K562 (cell line): ENCODE measurements around the gene RBFOX2. TPM values are rescaled to one million over a fixed set of nuclear protein-coding genes. Genes with fewer than 3 reads are reported as not detected.

Source experiments
- ATAC-seq: fragments of 200-7000 bp; cut with Tn5 transposase; 3 replicates; pipeline ENCODE4 v1.9.1; 2020; ENCODE audit warnings: moderate library complexity
- BruUV-seq: library from RNA; stranded (reverse); fragments of 400-500 nt; replicated peaks from 2 replicates; lab custom pipeline; 2021; lab: Mats Ljungman, UMichigan
- CTCF ChIA-PET: fragments of 300-600 bp; formaldehyde crosslinking; extraction: SDS; loops from one replicate; lab custom pipeline; 2021; ENCODE audit warnings: low intra/inter-chr PET ratio; lab: Yijun Ruan, JAX
- POLR2A ChIA-PET: fragments of 300-600, 350-650 bp; sonication (Branson Sonifier 250); formaldehyde crosslinking; extraction: SDS; loops from one replicate; lab custom pipeline; 2021; ENCODE audit warnings: antibody characterized with exemption, inconsistent platforms; lab: Yijun Ruan, JAX
- DNase-seq, 4 experiments: peaks; one replicate each; pipeline versions ENCODE4 v3.0.0 to v3.0.0-alpha.2; 2011 to 2018; ENCODE audit warnings: low spot score in 3 of 4, mixed read lengths in 3 of 4; ENCODE audit errors: extremely low read depth in 1 of 4
- FAIRE-seq: peaks from 2 replicates; lab custom pipeline; 2011; peaks lifted over from hg19 to GRCh38; lab: Jason Lieb, UNC
- H2AFZ ChIP-seq: 2 replicates; pipeline ENCODE4 v1.6.0; 2011; ENCODE audit warnings: low read depth, low read length, control low read depth, inconsistent platforms
- H3K27ac ChIP-seq: fragments of 200-600 bp; 3 replicates; pipeline ENCODE4 v1.8.0; 2011; ENCODE audit warnings: low read depth, mild to moderate bottlenecking, control low read depth, inconsistent platforms, low read length, moderate library complexity, mixed read lengths; ENCODE audit errors: extremely low read depth
- H3K27me3 ChIP-seq, 2 experiments: fragments of 300-600 bp in 1 of 2; 2 replicates in 1 of 2; 3 replicates in 1 of 2; pipeline versions ENCODE4 v1.6.0 to v1.8.0; 2011; ENCODE audit warnings: inconsistent platforms in 2 of 2, low read length in 2 of 2, mild to moderate bottlenecking in 1 of 2, mixed read lengths in 1 of 2, moderate library complexity in 1 of 2; ENCODE audit not compliant: control insufficient read depth in 2 of 2, insufficient read depth in 2 of 2
- H3K36me3 ChIP-seq: fragments of 300-600 bp; 3 replicates; pipeline ENCODE4 v1.8.0; 2011; ENCODE audit warnings: mild to moderate bottlenecking, low read length, inconsistent platforms; ENCODE audit not compliant: control insufficient read depth, insufficient read depth
- H3K4me1 ChIP-seq, 2 experiments: fragments of 200-600 bp in 1 of 2; replicated peaks in 1 of 2; 2 replicates in 1 of 2; 3 replicates in 1 of 2; pipeline versions ENCODE4 v1.5.1 to v1.8.0; 2011; ENCODE audit warnings: inconsistent platforms in 2 of 2, low read length in 2 of 2, mild to moderate bottlenecking in 1 of 2, mixed read lengths in 1 of 2, moderate library complexity in 1 of 2; ENCODE audit not compliant: control insufficient read depth in 2 of 2, insufficient read depth in 2 of 2
- H3K4me2 ChIP-seq: 2 replicates; pipeline ENCODE4 v1.6.1; 2011; ENCODE audit warnings: low read length, control low read depth, inconsistent platforms, mixed read lengths; ENCODE audit not compliant: insufficient read depth
- H3K4me3 ChIP-seq: fragments of 200-600 bp; sonication (generic), shearing (Covaris generic); 2 replicates; pipeline ENCODE4 v1.5.1; 2016; ENCODE audit warnings: control low read depth, inconsistent platforms
- H3K79me2 ChIP-seq: fragments of 200-600 bp; 3 replicates; pipeline ENCODE4 v1.8.0; 2011; ENCODE audit warnings: low read length, inconsistent platforms; ENCODE audit not compliant: control insufficient read depth, insufficient read depth
- H3K9ac ChIP-seq, 2 experiments: 2 replicates each; pipeline versions ENCODE4 v1.6.0 to v1.6.1; 2011; ENCODE audit warnings: low read depth in 2 of 2, low read length in 2 of 2, control low read depth in 1 of 2, inconsistent platforms in 1 of 2, mild to moderate bottlenecking in 1 of 2, mixed read lengths in 1 of 2; ENCODE audit not compliant: insufficient read depth in 1 of 2
- H3K9me1 ChIP-seq: one replicate; pipeline ENCODE4 v1.6.0; 2011; ENCODE audit warnings: inconsistent platforms, mild to moderate bottlenecking, low read length, moderate library complexity; ENCODE audit not compliant: control insufficient read depth, insufficient read depth
- H3K9me3 ChIP-seq: replicated peaks from 2 replicates; pipeline ENCODE4 v1.5.1; 2011; ENCODE audit warnings: low read depth, low read length, inconsistent platforms; ENCODE audit not compliant: control insufficient read depth, insufficient read depth
- H4K20me1 ChIP-seq: replicated peaks from 2 replicates; pipeline ENCODE4 v1.6.1; 2011; ENCODE audit warnings: low read length, inconsistent platforms, mixed read lengths; ENCODE audit not compliant: control insufficient read depth, insufficient read depth
- CBX2 ChIP-seq: fragments of 200-600 bp; sonication (generic); IDR thresholded peaks from one replicate; pipeline ENCODE4 v1.6.1; 2012; ENCODE audit warnings: mild to moderate bottlenecking, low read length, inconsistent platforms; ENCODE audit not compliant: insufficient read depth, poor library complexity, severe bottlenecking
- CC2D1A ChIP-seq: fragments of 450-650 bp; IDR thresholded peaks from 2 replicates; pipeline ENCODE4 v1.6.1; 2017; ENCODE audit warnings: mild to moderate bottlenecking
- CCNT2 ChIP-seq: IDR thresholded peaks from 2 replicates; pipeline ENCODE4 v1.6.1; 2011; ENCODE audit warnings: borderline replicate concordance, low read depth, mild to moderate bottlenecking, moderate library complexity, mixed read lengths, low read length; ENCODE audit not compliant: insufficient read length; ENCODE audit errors: extremely low read depth
- HNRNPL ChIP-seq: fragments of 200-400 bp; formaldehyde crosslinking; IDR thresholded peaks from 2 replicates; pipeline ENCODE4 v1.6.1; 2017; ENCODE audit warnings: low read depth, mild to moderate bottlenecking, low read length
- MCM7 ChIP-seq, 2 experiments: fragments of 450-650 bp; IDR thresholded peaks; 2 replicates each; pipeline ENCODE4 v1.6.1; 2016 to 2018
- RBM39 ChIP-seq: fragments of 200-400 bp; formaldehyde crosslinking; optimal IDR thresholded peaks from 2 replicates; pipeline ENCODE3; 2018; ENCODE audit warnings: low read depth, low read length
- SLC30A9 ChIP-seq: fragments of 250-450 bp; sonication (Bioruptor Pico); IDR thresholded peaks from 2 replicates; pipeline ENCODE4 v1.8.0; 2022; ENCODE audit warnings: mild to moderate bottlenecking, moderate library complexity
- ZNF316 ChIP-seq: fragments of 450-650 bp; IDR thresholded peaks from 2 replicates; pipeline ENCODE4 v1.6.1; 2016
- ZNF436 ChIP-seq: fragments of 250-450, 450-650 bp; sonication (Bioruptor Pico); formaldehyde crosslinking; IDR thresholded peaks from 2 replicates; pipeline ENCODE4 v1.7.0; 2020; ENCODE audit warnings: mild to moderate bottlenecking
- ZNF586 ChIP-seq: fragments of 450-650 bp; formaldehyde crosslinking; conservative IDR thresholded peaks from 2 replicates; pipeline ENCODE4 v1.4.0; 2020; ENCODE audit warnings: mild to moderate bottlenecking, moderate library complexity
- ZNF695 ChIP-seq: fragments of 450-650 bp; formaldehyde crosslinking; IDR thresholded peaks from 2 replicates; pipeline ENCODE4 v1.4.0; 2020; ENCODE audit warnings: mild to moderate bottlenecking, moderate library complexity
- ZNF780A ChIP-seq: fragments of 250-450 bp; sonication (Bioruptor Pico); IDR thresholded peaks from 2 replicates; pipeline ENCODE4 v1.5.0; 2021; ENCODE audit warnings: mild to moderate bottlenecking
- WGBS: fragments of 100-300 bp; shearing (Covaris generic); methylation state at CpG from one replicate; pipeline ENCODE4 v1.1.6; 2016; ENCODE audit warnings: low coverage, mixed read lengths; ENCODE audit not compliant: insufficient coverage; ENCODE audit errors: missing lambda C conversion rate; 5-methylcytosine and 5-hydroxymethylcytosine counted together
- in situ Hi-C: fragments of 300-500 bp; cut with MboI; formaldehyde crosslinking; loops from 4 replicates; pipeline ENCODE4 v1.15.0; 2018; ENCODE audit warnings: inconsistent platforms, mixed read lengths
- intact Hi-C: fragments of 100-400 bp; cut with micrococcal nuclease; formaldehyde crosslinking; loops from 2 replicates; pipeline ENCODE4 v1.14.2; 2022
- polyA plus RNA-seq, 8 experiments: library from polyadenylated mRNA; depleted of rRNA in 4 of 8; stranded (reverse) in 5 of 8; unstranded in 3 of 8; fragments of >200 nt; fragmentation: Nextera tagmentation in 2 of 8; fragmentation: Illumina TruSeq in 1 of 8; extraction: Ambion mirVana in 2 of 8; extraction: Trizol in 1 of 8; gene quantifications; 2 replicates each; pipeline versions ENCODE4 v1.2.1 to v1.2.3, GENCODE V29; 2011 to 2014; ENCODE audit warnings: inconsistent platforms in 1 of 8, missing spikeins in 1 of 8
- total RNA-seq, 7 experiments: library from RNA; depleted of rRNA in 6 of 7; stranded (reverse); fragments of >200 nt in 6 of 7; fragmentation: Illumina TruSeq in 2 of 7; extraction: Trizol in 2 of 7; gene quantifications; 2 replicates each; pipeline versions ENCODE4 v1.2.1 to v1.2.3, GENCODE V29; 2011 to 2021; ENCODE audit warnings: low replicate concordance in 1 of 7
- TF ChIP-seq, protein P1 (sequence below): sonication (generic); formaldehyde crosslinking; IDR thresholded peaks from 2 replicates; pipeline ENCODE4 v1.9.0; 2022; ENCODE audit warnings: mild to moderate bottlenecking, missing genetic modification reagents
- TF ChIP-seq, protein P2 (sequence below), 2 experiments: fragments of 450-650 bp in 1 of 2; IDR thresholded peaks; 2 replicates each; pipeline ENCODE4 v1.6.1; 2011 to 2017; ENCODE audit warnings: low read depth in 2 of 2, antibody characterized with exemption in 1 of 2, borderline replicate concordance in 1 of 2, low read length in 1 of 2, mild to moderate bottlenecking in 1 of 2, mixed read lengths in 1 of 2; ENCODE audit not compliant: control insufficient read depth in 1 of 2
- TF ChIP-seq, protein P3 (sequence below): sonication (generic); formaldehyde crosslinking; IDR thresholded peaks from 2 replicates; pipeline ENCODE4 v1.8.0; 2022; ENCODE audit warnings: missing genetic modification reagents, mild to moderate bottlenecking, moderate library complexity, borderline replicate concordance
- TF ChIP-seq, protein P4 (sequence below): fragments of 450-650 bp; IDR thresholded peaks from 2 replicates; pipeline ENCODE4 v1.6.1; 2016; ENCODE audit warnings: missing biosample characterization, missing genetic modification characterization

RBFOX2 gene
- total and polyA plus RNA-seq, 9 of the 15 experiments (the other 6 are each of a cell fraction or from before 2014, with no cell fraction given), result 5.8 to 24.8 (median 14.2) TPM

DNA sequence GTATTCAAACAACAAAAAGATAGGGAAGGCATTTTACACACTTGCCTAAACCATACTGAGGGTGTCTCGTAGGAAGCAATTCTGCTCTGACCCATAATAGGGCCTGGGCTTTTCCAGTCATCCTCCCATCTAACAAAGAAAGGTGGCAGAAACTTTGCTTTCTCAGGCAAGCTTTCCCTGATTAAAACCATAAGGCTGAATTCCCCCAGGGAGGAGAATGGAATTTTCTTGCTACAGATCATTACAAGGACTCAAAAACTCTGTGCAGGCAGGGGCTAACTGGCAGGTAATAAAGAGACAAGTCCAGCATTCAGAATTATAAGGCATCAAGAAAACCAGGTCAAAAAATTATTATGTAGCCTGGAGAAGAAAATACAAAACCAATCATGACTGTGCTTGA lies 90.4 kb downstream of the RBFOX2 start:
- ATAC-seq, result no peak
- H3K79me2 ChIP-seq, result no peaks in the 10 kb centered on the region; the same call in 1 of the 3 replicates
- FAIRE-seq, result no peak
- TF ChIP-seq ZNF316 (no peak), RBM39 (no peak), HNRNPL (no peak), CC2D1A (no peak), MCM7 (IDR thresholded peaks at IDR 0.05) (no peak), ZNF780A (no peak), ZNF695 (CRISPR knock-in tag) (no peak), ZNF436 (CRISPR knock-in tag) (no peak), ZNF586 (CRISPR knock-in tag) (no peak), SLC30A9 (CRISPR knock-in tag) (no peak), CCNT2 (no peak), CBX2 (no peak)
- TF ChIP-seq, protein P1, sequence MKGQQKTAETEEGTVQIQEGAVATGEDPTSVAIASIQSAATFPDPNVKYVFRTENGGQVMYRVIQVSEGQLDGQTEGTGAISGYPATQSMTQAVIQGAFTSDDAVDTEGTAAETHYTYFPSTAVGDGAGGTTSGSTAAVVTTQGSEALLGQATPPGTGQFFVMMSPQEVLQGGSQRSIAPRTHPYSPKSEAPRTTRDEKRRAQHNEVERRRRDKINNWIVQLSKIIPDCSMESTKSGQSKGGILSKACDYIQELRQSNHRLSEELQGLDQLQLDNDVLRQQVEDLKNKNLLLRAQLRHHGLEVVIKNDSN (CRISPR knock-in tag), result no peak
- TF ChIP-seq, protein P2, sequence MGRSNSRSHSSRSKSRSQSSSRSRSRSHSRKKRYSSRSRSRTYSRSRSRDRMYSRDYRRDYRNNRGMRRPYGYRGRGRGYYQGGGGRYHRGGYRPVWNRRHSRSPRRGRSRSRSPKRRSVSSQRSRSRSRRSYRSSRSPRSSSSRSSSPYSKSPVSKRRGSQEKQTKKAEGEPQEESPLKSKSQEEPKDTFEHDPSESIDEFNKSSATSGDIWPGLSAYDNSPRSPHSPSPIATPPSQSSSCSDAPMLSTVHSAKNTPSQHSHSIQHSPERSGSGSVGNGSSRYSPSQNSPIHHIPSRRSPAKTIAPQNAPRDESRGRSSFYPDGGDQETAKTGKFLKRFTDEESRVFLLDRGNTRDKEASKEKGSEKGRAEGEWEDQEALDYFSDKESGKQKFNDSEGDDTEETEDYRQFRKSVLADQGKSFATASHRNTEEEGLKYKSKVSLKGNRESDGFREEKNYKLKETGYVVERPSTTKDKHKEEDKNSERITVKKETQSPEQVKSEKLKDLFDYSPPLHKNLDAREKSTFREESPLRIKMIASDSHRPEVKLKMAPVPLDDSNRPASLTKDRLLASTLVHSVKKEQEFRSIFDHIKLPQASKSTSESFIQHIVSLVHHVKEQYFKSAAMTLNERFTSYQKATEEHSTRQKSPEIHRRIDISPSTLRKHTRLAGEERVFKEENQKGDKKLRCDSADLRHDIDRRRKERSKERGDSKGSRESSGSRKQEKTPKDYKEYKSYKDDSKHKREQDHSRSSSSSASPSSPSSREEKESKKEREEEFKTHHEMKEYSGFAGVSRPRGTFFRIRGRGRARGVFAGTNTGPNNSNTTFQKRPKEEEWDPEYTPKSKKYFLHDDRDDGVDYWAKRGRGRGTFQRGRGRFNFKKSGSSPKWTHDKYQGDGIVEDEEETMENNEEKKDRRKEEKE (IDR thresholded peaks at IDR 0.05; ENCODE audit: borderline replicate concordance in 1 of 2, control insufficient read depth in 1 of 2, low read depth in 2 of 2, low read length in 1 of 2), result no peak
- TF ChIP-seq, protein P3, sequence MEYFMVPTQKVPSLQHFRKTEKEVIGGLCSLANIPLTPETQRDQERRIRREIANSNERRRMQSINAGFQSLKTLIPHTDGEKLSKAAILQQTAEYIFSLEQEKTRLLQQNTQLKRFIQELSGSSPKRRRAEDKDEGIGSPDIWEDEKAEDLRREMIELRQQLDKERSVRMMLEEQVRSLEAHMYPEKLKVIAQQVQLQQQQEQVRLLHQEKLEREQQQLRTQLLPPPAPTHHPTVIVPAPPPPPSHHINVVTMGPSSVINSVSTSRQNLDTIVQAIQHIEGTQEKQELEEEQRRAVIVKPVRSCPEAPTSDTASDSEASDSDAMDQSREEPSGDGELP, result no peak
- TF ChIP-seq, protein P4, sequence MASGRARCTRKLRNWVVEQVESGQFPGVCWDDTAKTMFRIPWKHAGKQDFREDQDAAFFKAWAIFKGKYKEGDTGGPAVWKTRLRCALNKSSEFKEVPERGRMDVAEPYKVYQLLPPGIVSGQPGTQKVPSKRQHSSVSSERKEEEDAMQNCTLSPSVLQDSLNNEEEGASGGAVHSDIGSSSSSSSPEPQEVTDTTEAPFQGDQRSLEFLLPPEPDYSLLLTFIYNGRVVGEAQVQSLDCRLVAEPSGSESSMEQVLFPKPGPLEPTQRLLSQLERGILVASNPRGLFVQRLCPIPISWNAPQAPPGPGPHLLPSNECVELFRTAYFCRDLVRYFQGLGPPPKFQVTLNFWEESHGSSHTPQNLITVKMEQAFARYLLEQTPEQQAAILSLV, result no peak

More for the DNA sequence above, 90.4 kb downstream of the RBFOX2 start:
- H3K36me3 ChIP-seq, result peaks cover 5% of the 10 kb centered on the region; the same call in 1 of the 3 replicates
- no peak overlapping the region for H3K4me2 ChIP-seq
- no peaks in the 10 kb centered on the region for H3K9me1 ChIP-seq
- intact Hi-C loops (loop anchor here (10.0 kb wide), 1 partner anchor 87 kb away; the partner anchor contains the start of gene RBFOX2), in situ Hi-C loops (loop anchor here (5.0 kb wide), 1 partner anchor 124 kb away; no protein-coding TSS in a partner anchor)
- no peak overlapping the region for H3K9ac ChIP-seq
- no TSS peak for BruUV-seq
- no peak for DNase-seq
- ChIA-PET POLR2A (interaction anchor here (0.7 to 1.7 kb wide), 3 partner anchors 10 to 114 kb away, joined by 3 to 5 read pairs (median 3); no protein-coding TSS in a partner anchor), CTCF (no interaction called here)
- 94% methylated on average over 1 of the region's 1 CpG for WGBS
- H3K27me3 ChIP-seq, result no peaks in the 10 kb centered on the region
- H3K27ac ChIP-seq, result no peak overlapping the region
- H3K9me3 ChIP-seq, result no peaks in the 10 kb centered on the region
- peaks cover 0 to 6% of the 10 kb centered on the region in 2 experiments; a peak in 2 of 5 replicates for H3K4me1 ChIP-seq
- H2AFZ ChIP-seq, result no peak overlapping the region
- no peak overlapping the region for H3K4me3 ChIP-seq
- H4K20me1 ChIP-seq, result no peaks in the 10 kb centered on the region
